Esophagus muscularis mucosa (tissue), 3 donors: Measurements from ENCODE around the gene MROH2B.

Experiments used
- CTCF ChIP-seq, 3 experiments: fragments of 200-600 bp in 2 of 3; fragments of 450-650 bp in 1 of 3; sonication (generic) in 2 of 3; IDR thresholded peaks; one replicate each; pipeline ENCODE4 v1.5.1; 2017 to 2019; ENCODE audit warnings: antibody characterized with exemption in 3 of 3, mild to moderate bottlenecking in 2 of 3, moderate library complexity in 1 of 3
- EP300 ChIP-seq: sonication (generic); formaldehyde crosslinking; IDR thresholded peaks from one replicate; pipeline ENCODE4 v1.6.1; 2017; ENCODE audit warnings: antibody characterized with exemption

- TF ChIP-seq CTCF (IDR thresholded peaks at IDR 0.05) (no peak), EP300 (no peak)
Observed at GRCh38 chr5:40958811-40959210, 112.3 kb downstream of the MROH2B start.
